Fibroblast of lung (primary cell): ENCODE data around the gene CACUL1.

Source experiments
- EZH2 ChIP-seq: IDR thresholded peaks from 2 replicates; pipeline ENCODE4 v1.5.1; 2012; ENCODE audit warnings: low read length, control low read depth, mild to moderate bottlenecking; ENCODE audit errors: missing control alignments
- TF ChIP-seq, protein P1 (sequence below), 2 donors: IDR thresholded peaks in 1 of 2; conservative IDR thresholded peaks in 1 of 2; 1 replicate in 1 of 2; 2 replicates in 1 of 2; pipeline ENCODE4 v1.5.1; 2011 to 2012; ENCODE audit warnings: low read length in 2 of 2, control low read depth in 1 of 2, inconsistent platforms in 1 of 2, low read depth in 1 of 2, mild to moderate bottlenecking in 1 of 2

DNA sequence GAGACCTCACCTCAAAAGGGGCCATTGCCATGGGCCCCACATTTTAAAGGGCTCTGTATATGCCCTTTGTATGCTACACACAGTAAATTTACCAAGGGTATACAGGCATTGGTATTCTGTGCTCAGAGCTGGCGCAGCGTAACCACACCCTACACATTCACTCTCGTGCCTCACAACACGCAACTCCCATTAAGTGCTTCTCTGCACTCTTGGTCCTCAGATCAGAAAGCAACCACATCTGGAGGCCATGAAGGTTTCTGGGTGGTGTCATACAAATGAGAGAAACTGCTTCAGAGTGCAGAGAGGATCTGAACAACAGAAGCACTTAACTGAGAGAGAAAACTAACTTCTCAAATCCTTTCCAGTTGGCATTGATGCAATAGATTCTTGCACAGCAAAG is 9.4 kb upstream of the CACUL1 start:
- TF ChIP-seq, protein P1, sequence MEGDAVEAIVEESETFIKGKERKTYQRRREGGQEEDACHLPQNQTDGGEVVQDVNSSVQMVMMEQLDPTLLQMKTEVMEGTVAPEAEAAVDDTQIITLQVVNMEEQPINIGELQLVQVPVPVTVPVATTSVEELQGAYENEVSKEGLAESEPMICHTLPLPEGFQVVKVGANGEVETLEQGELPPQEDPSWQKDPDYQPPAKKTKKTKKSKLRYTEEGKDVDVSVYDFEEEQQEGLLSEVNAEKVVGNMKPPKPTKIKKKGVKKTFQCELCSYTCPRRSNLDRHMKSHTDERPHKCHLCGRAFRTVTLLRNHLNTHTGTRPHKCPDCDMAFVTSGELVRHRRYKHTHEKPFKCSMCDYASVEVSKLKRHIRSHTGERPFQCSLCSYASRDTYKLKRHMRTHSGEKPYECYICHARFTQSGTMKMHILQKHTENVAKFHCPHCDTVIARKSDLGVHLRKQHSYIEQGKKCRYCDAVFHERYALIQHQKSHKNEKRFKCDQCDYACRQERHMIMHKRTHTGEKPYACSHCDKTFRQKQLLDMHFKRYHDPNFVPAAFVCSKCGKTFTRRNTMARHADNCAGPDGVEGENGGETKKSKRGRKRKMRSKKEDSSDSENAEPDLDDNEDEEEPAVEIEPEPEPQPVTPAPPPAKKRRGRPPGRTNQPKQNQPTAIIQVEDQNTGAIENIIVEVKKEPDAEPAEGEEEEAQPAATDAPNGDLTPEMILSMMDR (conservative IDR thresholded peaks at IDR 0.05 in 1 of 2, IDR thresholded peaks at IDR 0.05 in 1 of 2; ENCODE audit: low read depth in 1 of 2, low read length in 2 of 2) = no peak
- TF ChIP-seq EZH2 = no peak
